ENCODE measurements around the gene OR2A25.

DNA sequence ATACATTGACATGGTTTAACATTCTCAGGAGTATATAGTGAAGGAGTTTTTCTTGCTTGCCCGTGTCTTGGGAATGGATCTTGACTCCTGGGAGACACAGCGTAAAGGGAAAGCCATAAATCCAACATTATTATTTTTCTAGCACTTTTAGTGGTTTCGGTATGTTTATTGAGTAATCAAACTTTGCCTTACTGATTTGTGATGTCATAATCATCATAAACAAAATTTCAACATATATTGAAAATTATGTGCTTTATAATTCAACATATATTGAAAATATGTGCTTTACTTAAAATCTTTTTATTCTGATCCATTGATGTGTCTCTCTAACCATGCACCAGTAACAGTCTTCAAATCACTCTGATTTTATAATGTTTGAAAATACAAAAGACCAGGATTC lies 41.1 kb upstream of the OR2A25 start:
- no peak for TF ChIP-seq POLR2AphosphoS5 (IDR thresholded peaks at IDR 0.05)
- TF ChIP-seq, protein P1, sequence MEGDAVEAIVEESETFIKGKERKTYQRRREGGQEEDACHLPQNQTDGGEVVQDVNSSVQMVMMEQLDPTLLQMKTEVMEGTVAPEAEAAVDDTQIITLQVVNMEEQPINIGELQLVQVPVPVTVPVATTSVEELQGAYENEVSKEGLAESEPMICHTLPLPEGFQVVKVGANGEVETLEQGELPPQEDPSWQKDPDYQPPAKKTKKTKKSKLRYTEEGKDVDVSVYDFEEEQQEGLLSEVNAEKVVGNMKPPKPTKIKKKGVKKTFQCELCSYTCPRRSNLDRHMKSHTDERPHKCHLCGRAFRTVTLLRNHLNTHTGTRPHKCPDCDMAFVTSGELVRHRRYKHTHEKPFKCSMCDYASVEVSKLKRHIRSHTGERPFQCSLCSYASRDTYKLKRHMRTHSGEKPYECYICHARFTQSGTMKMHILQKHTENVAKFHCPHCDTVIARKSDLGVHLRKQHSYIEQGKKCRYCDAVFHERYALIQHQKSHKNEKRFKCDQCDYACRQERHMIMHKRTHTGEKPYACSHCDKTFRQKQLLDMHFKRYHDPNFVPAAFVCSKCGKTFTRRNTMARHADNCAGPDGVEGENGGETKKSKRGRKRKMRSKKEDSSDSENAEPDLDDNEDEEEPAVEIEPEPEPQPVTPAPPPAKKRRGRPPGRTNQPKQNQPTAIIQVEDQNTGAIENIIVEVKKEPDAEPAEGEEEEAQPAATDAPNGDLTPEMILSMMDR (IDR thresholded peaks at IDR 0.05 in 8 of 11, conservative IDR thresholded peaks at IDR 0.05 in 3 of 11): no peak
